Body of pancreas (tissue), 4 donors: ENCODE results near the gene EEF2KMT.
"Not testable (repeated sequence)": the region's sequence is repeated elsewhere in the genome, so short reads cannot be mapped to it uniquely, and the experiment has no call there.

Experiments used
- CTCF ChIP-seq, 7 experiments: fragments of 450-650 bp in 4 of 7; fragments of 200-600 bp in 3 of 7; sonication (generic) in 3 of 7; IDR thresholded peaks; one replicate each; pipeline ENCODE4 v1.5.1; 2016 to 2019; ENCODE audit warnings: antibody characterized with exemption in 7 of 7
- POLR2A ChIP-seq, 3 donors: fragments of 450-650 bp; IDR thresholded peaks; one replicate each; pipeline ENCODE4 v1.6.1; 2016; ENCODE audit warnings: antibody characterized with exemption in 3 of 3, mild to moderate bottlenecking in 2 of 3

- not testable (repeated sequence) for TF ChIP-seq POLR2A, CTCF (IDR thresholded peaks at IDR 0.05)
Observed at GRCh38 chr16:5096437-5097060, 1.0 kb downstream of the EEF2KMT start.
